H1 (cell line): Measurements from ENCODE around the gene PXT1. TPM values are rescaled to one million over a fixed set of nuclear protein-coding genes. Genes with fewer than 3 reads are reported as not detected.

ENCODE experiments used
- CTCF ChIA-PET: fragments of 300-600 bp; sonication (Branson Sonifier 250); formaldehyde crosslinking; loops from one replicate; lab custom pipeline; 2021; ENCODE audit not compliant: partially characterized antibody; lab: Charles Lee
- POLR2A ChIA-PET: fragments of 300-600 bp; sonication (Branson Sonifier 250); formaldehyde crosslinking; loops from one replicate; lab custom pipeline; 2021; ENCODE audit warnings: inconsistent platforms; ENCODE audit not compliant: partially characterized antibody; lab: Charles Lee
- DNase-seq, 2 experiments: peaks; one replicate each; pipeline versions ENCODE4 v3.0.0 to v3.0.0-alpha.2; 2010 to 2022; ENCODE audit warnings: low spot score in 2 of 2, low read depth in 1 of 2, mixed read lengths in 1 of 2
- FAIRE-seq: peaks from 2 replicates; lab custom pipeline; 2011; peaks lifted over from hg19 to GRCh38; lab: Jason Lieb, UNC
- H2AFZ ChIP-seq: 2 replicates; pipeline ENCODE4 v1.8.1; 2012; ENCODE audit warnings: low read length, inconsistent platforms
- H2AK5ac ChIP-seq: 2 replicates; pipeline ENCODE4 v1.6.1; 2013; ENCODE audit warnings: low read depth, low read length
- H2BK120ac ChIP-seq: replicated peaks from 2 replicates; pipeline ENCODE3; 2013; ENCODE audit warnings: low read depth, low read length, inconsistent platforms
- H2BK12ac ChIP-seq: 2 replicates; pipeline ENCODE4 v1.6.1; 2013; ENCODE audit warnings: low read depth, low read length
- H2BK15ac ChIP-seq: 2 replicates; pipeline ENCODE4 v1.6.1; 2013; ENCODE audit warnings: low read length
- H2BK20ac ChIP-seq: 2 replicates; pipeline ENCODE4 v1.6.1; 2013; ENCODE audit warnings: low read length
- H2BK5ac ChIP-seq: 2 replicates; pipeline ENCODE4 v1.6.1; 2013; ENCODE audit warnings: low read depth, low read length
- H3K14ac ChIP-seq: 2 replicates; pipeline ENCODE4 v1.6.1; 2013; ENCODE audit warnings: inconsistent platforms; ENCODE audit not compliant: insufficient read length
- H3K18ac ChIP-seq: 2 replicates; pipeline ENCODE4 v1.6.1; 2013; ENCODE audit warnings: low read length; ENCODE audit errors: extremely low read depth
- H3K23ac ChIP-seq: 2 replicates; pipeline ENCODE4 v1.6.1; 2013; ENCODE audit warnings: inconsistent platforms; ENCODE audit not compliant: insufficient read length
- H3K23me2 ChIP-seq: 2 replicates; pipeline ENCODE4 v1.6.1; 2013; ENCODE audit warnings: low read depth, low read length
- H3K27ac ChIP-seq: 2 replicates; pipeline ENCODE4 v1.6.1; 2011; ENCODE audit warnings: low read depth, low read length, inconsistent platforms
- H3K27me3 ChIP-seq, 4 experiments: replicated peaks in 1 of 4; 1 replicate in 1 of 4; 2 replicates in 3 of 4; pipeline versions ENCODE4 v1.6.1 to v1.8.1; 2011 to 2013; ENCODE audit warnings: low read length in 3 of 4, mild to moderate bottlenecking in 3 of 4, inconsistent platforms in 2 of 4, mixed read lengths in 2 of 4, moderate library complexity in 1 of 4; ENCODE audit not compliant: control insufficient read depth in 3 of 4, insufficient read depth in 3 of 4; ENCODE audit errors: extremely low read depth in 1 of 4
- H3K36me3 ChIP-seq, 4 experiments: 2 replicates each; pipeline versions ENCODE4 v1.6.1 to v1.8.1; 2011 to 2013; ENCODE audit warnings: mild to moderate bottlenecking in 4 of 4, low read length in 3 of 4, moderate library complexity in 2 of 4, control low read depth in 1 of 4, inconsistent platforms in 1 of 4; ENCODE audit not compliant: insufficient read depth in 4 of 4, control insufficient read depth in 2 of 4
- H3K4ac ChIP-seq: replicated peaks from 2 replicates; pipeline ENCODE3; 2013; ENCODE audit warnings: low read length, low read depth, mixed read lengths, inconsistent platforms; ENCODE audit not compliant: insufficient read length
- H3K4me1 ChIP-seq, 4 experiments: replicated peaks in 1 of 4; 1 replicate in 1 of 4; 2 replicates in 3 of 4; pipeline versions ENCODE4 v1.6.1 to v1.8.1; 2011 to 2013; ENCODE audit warnings: low read length in 3 of 4, inconsistent platforms in 2 of 4, mixed read lengths in 1 of 4; ENCODE audit not compliant: insufficient read depth in 4 of 4, control insufficient read depth in 3 of 4
- H3K4me2 ChIP-seq, 2 experiments: 2 replicates each; pipeline versions ENCODE4 v1.6.1 to v1.8.1; 2011 to 2013; ENCODE audit warnings: low read depth in 2 of 2, low read length in 2 of 2, control low read depth in 1 of 2, inconsistent platforms in 1 of 2, mild to moderate bottlenecking in 1 of 2; ENCODE audit not compliant: insufficient read depth in 1 of 2
- H3K4me3 ChIP-seq, 4 experiments: fragments of 200-600, 300-600 bp in 1 of 4; sonication (generic), shearing (Covaris generic), sonication (Bioruptor Twin) in 1 of 4; 2 replicates each; pipeline versions ENCODE4 v1.5.1 to v1.8.1; 2011 to 2016; ENCODE audit warnings: low read length in 4 of 4, low read depth in 3 of 4, control low read depth in 2 of 4, inconsistent platforms in 2 of 4, mild to moderate bottlenecking in 2 of 4, mixed read lengths in 1 of 4, moderate library complexity in 1 of 4; ENCODE audit not compliant: insufficient read depth in 2 of 4; ENCODE audit errors: extremely low read depth in 1 of 4
- H3K56ac ChIP-seq: replicated peaks from 2 replicates; pipeline ENCODE3; 2013; ENCODE audit warnings: low read depth, mild to moderate bottlenecking, mixed read lengths, low read length, inconsistent platforms; ENCODE audit not compliant: insufficient read length
- H3K79me1 ChIP-seq: 2 replicates; pipeline ENCODE4 v1.6.1; 2013; ENCODE audit warnings: low read depth, low read length, control low read depth
- H3K79me2 ChIP-seq, 2 experiments: 2 replicates each; pipeline versions ENCODE4 v1.6.1 to v1.8.1; 2012 to 2013; ENCODE audit warnings: low read length in 2 of 2, mild to moderate bottlenecking in 2 of 2, inconsistent platforms in 1 of 2; ENCODE audit not compliant: insufficient read depth in 2 of 2, control insufficient read depth in 1 of 2
- H3K9ac ChIP-seq, 4 experiments: replicated peaks in 1 of 4; 1 replicate in 1 of 4; 2 replicates in 3 of 4; pipeline versions ENCODE4 v1.6.1 to v1.8.1; 2011 to 2013; ENCODE audit warnings: low read depth in 3 of 4, low read length in 3 of 4, control low read depth in 2 of 4, mild to moderate bottlenecking in 2 of 4, moderate library complexity in 2 of 4, inconsistent platforms in 1 of 4; ENCODE audit errors: extremely low read depth in 1 of 4
- H3K9me3 ChIP-seq, 2 experiments: 2 replicates each; pipeline versions ENCODE4 v1.6.1 to v1.8.1; 2012 to 2013; ENCODE audit warnings: mild to moderate bottlenecking in 2 of 2, moderate library complexity in 2 of 2, control low read depth in 1 of 2, inconsistent platforms in 1 of 2, low read depth in 1 of 2, low read length in 1 of 2, mixed read lengths in 1 of 2; ENCODE audit not compliant: insufficient read depth in 2 of 2
- H4K20me1 ChIP-seq, 2 experiments: replicated peaks in 1 of 2; 2 replicates each; pipeline versions ENCODE3 to v1.8.1; 2011 to 2013; ENCODE audit warnings: inconsistent platforms in 2 of 2, low read length in 2 of 2, mild to moderate bottlenecking in 1 of 2; ENCODE audit not compliant: insufficient read depth in 2 of 2, control insufficient read depth in 1 of 2
- H4K5ac ChIP-seq: 2 replicates; pipeline ENCODE4 v1.6.1; 2013; ENCODE audit warnings: low read length, low read depth, mixed read lengths, inconsistent platforms; ENCODE audit not compliant: insufficient read length
- H4K8ac ChIP-seq: 2 replicates; pipeline ENCODE4 v1.8.0; 2013; ENCODE audit warnings: mild to moderate bottlenecking, moderate library complexity, low read length, inconsistent platforms; ENCODE audit not compliant: insufficient read depth; ENCODE audit errors: extremely low read depth
- H4K91ac ChIP-seq: replicated peaks from 2 replicates; pipeline ENCODE3; 2013; ENCODE audit warnings: low read length, mixed read lengths, inconsistent platforms; ENCODE audit not compliant: insufficient read length
- BCL11A ChIP-seq, 2 experiments: IDR thresholded peaks; one replicate each; pipeline ENCODE4 v1.6.1; 2011; ENCODE audit warnings: low read depth in 2 of 2, low read length in 2 of 2, mild to moderate bottlenecking in 2 of 2
- CHD1 ChIP-seq: IDR thresholded peaks from 2 replicates; pipeline ENCODE4 v1.6.1; 2012; ENCODE audit warnings: low read depth, low read length, improper control_type of control experiment
- E2F6 ChIP-seq: IDR thresholded peaks from 2 replicates; pipeline ENCODE4 v1.6.1; 2012; ENCODE audit warnings: inconsistent platforms
- JUND ChIP-seq: IDR thresholded peaks from 2 replicates; pipeline ENCODE4 v1.6.1; 2011; ENCODE audit warnings: mild to moderate bottlenecking, improper control_type of control experiment, low read length
- KDM5A ChIP-seq: fragments of 200-600 bp; IDR thresholded peaks from 2 replicates; pipeline ENCODE4 v1.7.1; 2012; ENCODE audit warnings: mild to moderate bottlenecking, low read length, inconsistent platforms, mixed read lengths
- RXRA ChIP-seq: IDR thresholded peaks from 2 replicates; pipeline ENCODE4 v1.6.1; 2011; ENCODE audit warnings: low read depth, mild to moderate bottlenecking, low read length, moderate library complexity; ENCODE audit not compliant: insufficient read depth
- SRF ChIP-seq: IDR thresholded peaks from 2 replicates; pipeline ENCODE4 v1.6.1; 2011; ENCODE audit warnings: mild to moderate bottlenecking, low read depth, low read length, moderate library complexity
- WGBS, 2 experiments: shearing (Covaris generic) in 1 of 2; methylation state at CpG; one replicate each; pipeline versions ENCODE4 v1.1.6 to v1.1.7; 2013 to 2015; ENCODE audit warnings: low lambda C conversion rate in 2 of 2, mixed read lengths in 2 of 2, inconsistent platforms in 1 of 2, low coverage in 1 of 2, missing lambda C conversion rate in 1 of 2; ENCODE audit not compliant: insufficient replicate concordance in 2 of 2, insufficient coverage in 1 of 2, insufficient read length in 1 of 2; ENCODE audit errors: extremely low coverage in 1 of 2, missing lambda C conversion rate in 1 of 2; 5-methylcytosine and 5-hydroxymethylcytosine counted together
- polyA plus RNA-seq, 7 experiments: library from polyadenylated mRNA; depleted of rRNA in 3 of 7; stranded (reverse) in 5 of 7; unstranded in 2 of 7; fragments of >200 nt in 5 of 7; fragments of 200-250 nt in 2 of 7; gene quantifications; 1 replicate in 5 of 7; 2 replicates in 1 of 7; 4 replicates in 1 of 7; pipeline versions ENCODE4 v1.2.1 to v1.2.3, GENCODE V29; 2011 to 2013; ENCODE audit warnings: missing spikeins in 2 of 7, mixed read lengths in 2 of 7
- total RNA-seq: library from RNA; stranded (reverse); fragmentation: NEBNext Ultra II Directional; extraction: Animal tissue kit (Norgen Biotek cat#: 25700); gene quantifications from 2 replicates; pipeline ENCODE4 v1.2.1, GENCODE V29; 2021

Gene PXT1
- total and polyA plus RNA-seq, 2 of the 8 experiments (the other 6 are each of a cell fraction or from before 2014, with no cell fraction given), result 0.06 TPM; not detected in 1

- H3K36me3 ChIP-seq, result peaks cover under 1 to 23% (median 9%) of the 10 kb centered on the region in 4 experiments; a peak in 4 of 8 replicates
- no peak overlapping the region for H3K56ac ChIP-seq
- no peak overlapping the region for H4K8ac ChIP-seq
- no peaks in the 10 kb centered on the region for H3K27me3 ChIP-seq
- WGBS, 2 experiments, result 94% methylated on average over 4 of the region's 4 CpGs; no CpG with 5 or more reads in 1 of the 2 experiments
- no peak overlapping the region for H2BK120ac ChIP-seq
- no peaks in the 10 kb centered on the region for H3K79me1 ChIP-seq
- no peak overlapping the region for H2BK5ac ChIP-seq
- H3K18ac ChIP-seq, result no peak overlapping the region
- H4K91ac ChIP-seq, result no peak overlapping the region
- no peak overlapping the region for H3K4me3 ChIP-seq
- H2BK12ac ChIP-seq, result no peak overlapping the region
- no peaks in the 10 kb centered on the region for H4K20me1 ChIP-seq
- H2AK5ac ChIP-seq, result no peak overlapping the region
- no peak overlapping the region for H2AFZ ChIP-seq
- no peak for DNase-seq
- H3K4ac ChIP-seq, result no peak overlapping the region
- peaks cover 0 to 7% (median 3%) of the 10 kb centered on the region in 4 experiments; a peak in 2 of 7 replicates for H3K4me1 ChIP-seq
- H3K79me2 ChIP-seq, result no peaks in the 10 kb centered on the region
- H3K9ac ChIP-seq, result no peak overlapping the region
- no peak overlapping the region for H2BK15ac ChIP-seq
- no peak overlapping the region for H3K27ac ChIP-seq
- H3K9me3 ChIP-seq, result no peaks in the 10 kb centered on the region
- CTCF ChIA-PET, result no interaction called here
- H2BK20ac ChIP-seq, result no peak overlapping the region
- no peak overlapping the region for H3K4me2 ChIP-seq
- TF ChIP-seq KDM5A, result no peak
- TF ChIP-seq RXRA, result no peak
- no peak for TF ChIP-seq E2F6
- no peak for TF ChIP-seq CHD1
- TF ChIP-seq BCL11A (IDR thresholded peaks at IDR 0.05; ENCODE audit: low read depth in 2 of 2, low read length in 2 of 2), result no peak
- TF ChIP-seq JUND, result no peak
- TF ChIP-seq SRF, result no peak
- TF ChIP-seq, all 59 proteins: peak for 0
- H3K23ac ChIP-seq, result no peak overlapping the region
- H4K5ac ChIP-seq, result no peak overlapping the region
- POLR2A ChIA-PET, result interaction anchor here (1.2 to 3.1 kb wide), 3 partner anchors 11 to 29 kb away, joined by 3 to 11 read pairs (median 3); no protein-coding TSS in a partner anchor
- FAIRE-seq, result no peak
- no peak overlapping the region for H3K14ac ChIP-seq
- no peaks in the 10 kb centered on the region for H3K23me2 ChIP-seq
These were observed 46.8 kb upstream of the PXT1 start for GRCh38 chr6:36489426-36489825.
